Muscle of back (tissue), 11 donors: ENCODE results near the gene GGA1. TPM values are rescaled to one million over a fixed set of nuclear protein-coding genes. Genes with fewer than 3 reads are reported as not detected.
A peak's percentile ranks its signal among the peaks of the same experiment; 100 is the strongest.
"Not testable (repeated sequence)": the region's sequence is repeated elsewhere in the genome, so short reads cannot be mapped to it uniquely, and the experiment has no call there.

ENCODE experiments used
- DNase-seq, 3 donors: peaks; one replicate each; pipeline versions ENCODE4 v3.0.0 to v3.0.0-alpha.2; 2013
- polyA plus RNA-seq, 10 donors: library from polyadenylated mRNA; unstranded; fragments of 120-200 nt; gene quantifications; one replicate each; pipeline ENCODE4 v1.2.1, GENCODE V29; 2013; ENCODE audit not compliant: insufficient read length in 10 of 10

Gene GGA1
- polyA plus RNA-seq, 10 donors, result 27.6 to 49.1 (median 34.4) TPM

GRCh38 chr22:37643225-37643847 is 34.7 kb downstream of the GGA1 start:
- DNase-seq, result peak; percentile 61 to 91 (median 82)

- no peak for DNase-seq
Observed at GRCh38 chr22:37647317-37647716, 38.7 kb downstream of the GGA1 start.

DNA sequence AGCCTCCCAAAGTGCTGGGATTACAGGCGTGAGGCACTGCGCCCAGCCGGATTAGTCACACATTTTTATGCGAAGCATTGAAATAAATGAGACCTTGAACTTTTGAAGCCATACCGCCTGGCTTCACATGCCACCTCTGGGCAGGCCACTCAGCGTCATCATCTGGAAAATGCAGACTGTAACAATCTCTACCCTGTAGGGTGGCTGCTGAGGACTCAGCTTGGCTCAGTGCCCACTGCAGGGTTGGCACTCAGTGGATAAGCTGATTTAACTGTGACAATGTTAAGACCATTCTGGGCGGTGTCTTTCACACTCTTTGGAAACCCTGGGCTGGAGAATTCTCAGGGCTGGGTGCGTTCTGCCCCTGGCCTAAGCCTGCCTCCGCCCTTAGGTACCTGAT is 39.3 kb downstream of the GGA1 start:
- peak in 1 of 3 donors; percentile 63 for DNase-seq

- no peak for DNase-seq
Observed at GRCh38 chr22:37650463-37651136, 42.0 kb downstream of the GGA1 start.

- DNase-seq, result no peak
Observed at GRCh38 chr22:37654563-37655251, 46.1 kb downstream of the GGA1 start.

DNA sequence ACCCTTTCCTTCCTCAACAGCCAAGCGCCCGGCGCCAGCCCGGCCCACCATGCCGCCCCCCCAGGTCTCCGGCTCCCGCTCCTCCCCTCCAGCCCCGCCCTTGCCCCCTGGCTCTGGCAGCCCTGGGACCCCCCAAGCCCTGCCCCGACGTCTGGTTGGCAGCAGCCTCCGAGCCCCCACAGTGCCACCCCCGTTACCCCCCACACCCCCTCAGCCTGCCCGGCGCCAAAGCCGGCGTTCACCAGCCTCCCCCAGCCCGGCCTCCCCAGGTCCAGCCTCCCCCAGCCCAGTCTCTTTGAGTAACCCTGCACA is 46.6 kb downstream of the GGA1 start:
- no peak for DNase-seq

DNA sequence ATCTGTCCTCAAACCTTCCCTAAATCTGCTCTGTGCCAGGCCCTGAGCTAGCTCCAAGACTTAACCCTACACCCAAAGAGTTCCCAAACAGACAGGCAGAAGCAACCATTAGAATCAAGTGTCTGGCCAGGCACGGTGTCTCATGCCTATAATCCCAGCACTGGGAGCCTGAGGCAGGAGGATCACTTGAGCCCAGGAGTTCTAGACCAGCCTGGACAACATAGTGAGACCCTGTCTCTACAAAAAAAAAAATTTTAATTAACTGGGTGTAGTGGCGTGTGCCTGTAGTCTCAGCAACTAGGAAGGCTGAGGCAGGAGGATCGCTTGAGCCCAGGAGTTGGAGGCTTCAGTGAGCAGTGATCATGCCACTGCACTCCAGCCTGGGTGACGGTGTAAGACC is 47.9 kb downstream of the GGA1 start:
- DNase-seq, result not testable (repeated sequence)

GRCh38 chr22:37657590-37658132 is 49.0 kb downstream of the GGA1 start:
- DNase-seq, result no peak

DNA sequence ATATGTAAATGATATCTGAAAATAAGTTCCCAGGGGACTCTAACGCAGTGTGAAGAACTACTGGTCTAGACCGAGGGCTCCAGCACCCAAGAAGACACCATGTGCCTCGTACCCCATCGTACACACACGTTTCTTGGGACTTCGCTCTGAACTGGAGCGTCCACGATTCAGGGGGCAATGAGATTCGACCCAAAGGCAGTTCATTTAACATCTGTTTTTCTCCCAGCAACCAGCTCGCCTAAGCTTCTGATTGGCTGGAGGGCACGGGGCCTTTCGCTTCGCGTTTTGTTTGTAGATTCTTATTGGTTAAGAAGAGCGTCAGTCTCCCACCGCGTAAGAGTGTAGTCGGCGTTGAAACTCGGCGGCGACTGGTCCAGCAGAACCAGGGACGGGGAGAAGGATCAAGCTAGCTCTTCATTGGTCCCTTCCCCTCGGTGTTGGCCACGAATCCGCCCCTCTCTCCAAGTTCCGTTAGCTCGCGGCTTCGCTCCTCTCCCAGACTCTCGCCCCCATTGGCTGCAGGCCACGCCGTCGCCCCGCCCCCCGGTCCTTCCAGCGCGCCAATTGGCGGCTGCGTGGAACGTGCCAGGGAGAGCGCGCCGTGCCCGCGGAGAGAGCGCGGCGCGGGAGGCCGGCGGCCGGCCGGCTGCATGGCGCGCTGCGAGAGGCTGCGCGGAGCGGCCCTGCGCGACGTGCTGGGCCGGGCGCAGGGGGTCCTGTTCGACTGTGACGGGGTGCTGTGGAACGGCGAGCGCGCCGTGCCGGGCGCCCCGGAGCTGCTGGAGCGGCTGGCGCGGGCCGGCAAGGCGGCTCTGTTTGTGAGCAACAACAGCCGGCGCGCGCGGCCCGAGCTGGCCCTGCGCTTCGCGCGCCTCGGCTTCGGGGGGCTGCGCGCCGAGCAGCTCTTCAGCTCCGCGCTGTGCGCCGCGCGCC is 49.8 kb downstream of the GGA1 start, which contains the start of gene PDXP:
PDXP (plus strand) TSS at position 591 of the 933 bp plus-strand sequence; CDS start at position 651, 60 bp downstream.
- DNase-seq, result peak; percentile 100

DNA sequence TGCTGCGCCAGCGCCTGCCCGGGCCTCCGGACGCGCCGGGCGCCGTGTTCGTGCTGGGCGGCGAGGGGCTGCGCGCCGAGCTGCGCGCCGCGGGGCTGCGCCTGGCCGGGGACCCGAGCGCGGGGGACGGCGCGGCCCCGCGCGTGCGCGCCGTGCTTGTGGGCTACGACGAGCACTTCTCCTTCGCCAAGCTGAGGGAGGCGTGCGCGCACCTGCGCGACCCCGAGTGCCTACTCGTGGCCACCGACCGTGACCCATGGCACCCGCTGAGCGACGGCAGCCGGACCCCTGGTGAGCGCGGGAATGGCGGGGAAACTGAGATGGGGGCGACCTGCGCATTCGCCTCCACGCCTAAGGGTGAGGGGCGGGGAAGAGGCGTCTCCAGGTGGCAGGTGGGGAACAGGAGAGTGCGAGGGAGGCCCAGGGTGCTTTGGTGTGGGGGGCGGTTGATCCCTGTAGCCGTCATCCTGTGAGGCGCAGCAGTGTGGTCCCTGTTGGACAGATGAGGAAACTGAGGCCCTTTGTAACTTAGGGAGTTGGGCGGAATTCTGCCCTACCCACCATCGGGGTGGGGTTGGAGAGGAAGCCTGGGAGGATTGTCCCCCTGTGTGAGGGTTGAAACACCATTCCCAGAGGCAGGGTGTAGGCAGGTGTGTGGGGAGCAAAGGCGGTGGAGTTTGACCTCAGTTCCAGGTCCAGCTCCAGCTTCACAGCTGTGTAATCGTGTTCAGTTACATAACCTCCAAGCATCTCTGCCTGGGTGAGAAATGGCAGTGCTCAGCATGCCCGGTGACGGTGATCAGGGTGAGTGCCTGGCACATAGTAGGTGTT is 50.6 kb downstream of the GGA1 start:
- no peak for DNase-seq

DNA sequence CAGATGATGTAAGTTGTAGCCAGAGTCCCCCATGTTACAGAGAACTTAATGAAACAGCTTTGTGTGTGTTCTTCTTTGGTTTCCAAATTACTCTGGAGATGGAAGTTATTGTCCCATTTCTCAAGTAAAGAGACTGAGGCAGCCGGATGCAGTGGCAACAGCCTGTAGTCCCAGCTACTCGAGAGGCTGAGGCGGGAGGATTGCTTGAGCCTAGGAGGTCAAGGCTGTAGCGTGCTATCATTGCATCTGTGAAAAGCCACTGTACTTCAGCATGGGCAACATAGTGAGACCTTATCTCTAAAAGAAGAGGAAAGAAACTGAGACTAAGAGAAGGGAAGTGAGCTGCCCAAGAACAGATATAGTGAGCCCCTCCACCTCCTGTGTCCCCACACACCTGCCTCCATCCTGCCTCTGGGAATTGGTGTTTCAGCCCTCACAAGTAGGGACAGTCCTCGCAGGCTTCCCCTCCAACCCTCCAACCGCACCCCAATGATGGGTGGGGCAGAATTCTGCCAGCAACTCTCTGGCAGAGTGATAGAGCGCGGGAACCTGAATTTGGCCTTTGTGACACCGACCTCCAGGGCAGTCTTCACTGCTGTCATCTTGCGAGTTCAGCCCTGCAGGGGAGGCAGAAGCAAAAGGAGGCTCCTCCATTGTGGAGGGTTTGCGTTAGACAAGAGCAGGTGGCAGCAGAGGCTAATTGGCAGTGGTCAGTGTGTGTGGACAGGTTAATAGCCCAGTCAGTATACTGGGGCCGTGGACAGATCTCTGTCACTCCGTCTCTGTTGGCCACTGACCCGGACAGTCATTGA is 51.5 kb downstream of the GGA1 start:
- DNase-seq, result no peak

DNA sequence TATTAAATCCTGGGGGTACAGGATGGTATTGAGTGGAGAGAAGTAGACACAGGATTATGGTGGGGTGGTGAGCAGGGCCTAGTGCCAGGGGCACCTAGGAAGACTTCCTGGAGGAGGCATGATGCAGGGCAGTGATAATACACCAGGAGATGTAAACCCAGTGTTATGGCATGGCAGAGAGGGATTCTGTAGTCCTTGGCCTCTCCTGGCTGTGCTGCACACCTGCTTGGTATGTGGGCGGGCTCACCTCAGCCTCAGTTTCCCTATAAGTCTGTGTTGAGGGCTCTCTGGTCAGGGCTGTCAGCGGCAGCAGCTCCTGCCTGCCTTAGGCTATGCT is 52.0 kb downstream of the GGA1 start:
- no peak for DNase-seq

GRCh38 chr22:37661160-37661924 is 52.7 kb downstream of the GGA1 start:
- DNase-seq, result peak; percentile 61 to 86 (median 75)

DNA sequence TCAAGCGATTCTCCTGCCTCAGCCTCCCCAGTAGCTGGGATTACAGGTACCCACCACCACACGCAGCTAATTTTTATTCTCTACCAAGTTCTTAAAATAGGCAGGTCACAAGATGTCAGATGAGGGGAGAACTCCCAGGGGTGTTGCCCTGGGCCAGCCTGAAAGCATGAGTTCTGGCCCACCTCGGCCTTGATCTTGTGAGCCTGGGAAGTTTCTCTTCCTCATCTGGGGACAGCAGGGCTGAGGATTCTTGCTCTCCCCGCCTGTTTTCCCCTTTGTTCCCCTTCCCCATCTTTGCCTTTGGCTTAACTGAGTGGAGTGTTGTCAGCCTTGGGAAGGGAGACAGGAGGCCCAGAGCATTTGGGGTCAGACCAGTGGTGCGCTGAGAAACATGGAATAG is 53.4 kb downstream of the GGA1 start:
- no peak for DNase-seq

- peak in 1 of 3 donors; percentile 46 for DNase-seq
Observed at GRCh38 chr22:37663521-37664140, 55.0 kb downstream of the GGA1 start.

DNA sequence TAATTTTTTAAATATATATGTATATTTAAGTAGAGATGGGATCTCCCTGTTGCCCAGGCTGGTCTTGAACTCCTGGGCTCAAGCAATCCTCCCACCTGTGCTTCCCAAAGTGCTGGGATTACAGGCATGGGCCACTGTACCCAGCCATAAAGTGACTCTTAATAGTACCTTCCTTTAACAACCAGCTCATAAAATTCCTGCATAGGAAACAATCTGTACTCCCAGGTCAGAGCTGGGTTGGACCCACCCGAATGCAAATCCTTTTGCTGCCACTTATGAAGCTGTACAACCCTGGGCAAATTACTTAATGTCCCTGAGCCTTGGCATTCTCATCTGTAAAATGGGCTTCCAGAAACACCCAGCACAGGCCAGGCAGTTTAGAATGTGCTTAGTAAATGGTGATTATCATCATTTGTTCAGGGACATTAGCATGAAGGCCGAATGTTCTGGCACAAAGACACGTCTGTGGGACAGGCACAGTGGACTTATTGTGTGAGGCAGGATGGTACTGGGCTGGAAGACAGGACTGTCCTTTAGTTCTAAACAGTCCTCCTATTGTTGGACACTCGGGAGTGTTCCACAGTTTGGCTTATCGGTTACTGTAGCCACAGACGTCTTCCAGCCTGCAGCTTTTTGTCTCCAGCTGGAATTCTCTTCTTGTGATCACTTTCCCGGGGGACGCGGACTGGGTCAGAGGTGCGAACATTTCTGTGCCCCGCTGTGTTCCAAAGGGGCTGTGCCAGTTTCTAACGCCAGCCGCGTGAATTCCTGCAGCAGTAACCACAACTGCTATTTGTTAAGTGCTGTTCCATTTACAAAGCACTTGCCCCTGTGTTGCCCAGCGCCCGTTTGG is 55.8 kb downstream of the GGA1 start:
- DNase-seq, result no peak

DNA sequence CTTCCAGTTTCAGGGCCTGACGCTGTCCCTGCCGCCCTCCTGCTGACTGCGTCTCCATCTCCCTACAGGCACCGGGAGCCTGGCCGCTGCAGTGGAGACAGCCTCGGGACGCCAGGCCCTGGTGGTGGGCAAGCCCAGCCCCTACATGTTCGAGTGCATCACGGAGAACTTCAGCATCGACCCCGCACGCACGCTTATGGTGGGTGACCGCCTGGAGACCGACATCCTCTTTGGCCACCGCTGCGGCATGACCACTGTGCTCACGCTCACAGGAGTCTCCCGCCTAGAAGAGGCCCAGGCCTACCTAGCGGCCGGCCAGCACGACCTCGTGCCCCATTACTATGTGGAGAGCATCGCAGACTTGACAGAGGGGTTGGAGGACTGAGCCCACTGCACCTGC is 56.9 kb downstream of the GGA1 start:
- DNase-seq, result no peak

- DNase-seq, result no peak
Observed at GRCh38 chr22:37669586-37669985, 61.0 kb downstream of the GGA1 start.
